Kidney epithelial cell (primary cell): Measurements from ENCODE around the gene RIMBP2. TPM values are rescaled to one million over a fixed set of nuclear protein-coding genes. Genes with fewer than 3 reads are reported as not detected.

ENCODE experiments used
- DNase-seq: peaks from one replicate; pipeline ENCODE4 v3.0.0-alpha.2; 2010; ENCODE audit warnings: low read depth
- H3K27me3 ChIP-seq: 2 replicates; pipeline ENCODE4 v1.6.0; 2011; ENCODE audit warnings: low read length; ENCODE audit not compliant: control insufficient read depth, insufficient read depth
- H3K36me3 ChIP-seq: 2 replicates; pipeline ENCODE4 v1.5.1; 2011; ENCODE audit warnings: low read length; ENCODE audit not compliant: control insufficient read depth, insufficient read depth
- H3K4me3 ChIP-seq: 2 replicates; pipeline ENCODE4 v1.5.1; 2011; ENCODE audit warnings: low read depth, mild to moderate bottlenecking, control low read depth, low read length
- total RNA-seq: library from RNA; depleted of rRNA; stranded (reverse); fragments of >200 nt; gene quantifications from 2 replicates; pipeline ENCODE4 v1.2.3, GENCODE V29; 2015
- TF ChIP-seq, protein P1 (sequence below): IDR thresholded peaks from 2 replicates; pipeline ENCODE4 v1.5.1; 2011; ENCODE audit warnings: mild to moderate bottlenecking, moderate library complexity, low read length, control low read depth, inconsistent platforms; ENCODE audit not compliant: insufficient read depth, poor library complexity, severe bottlenecking

The RIMBP2 gene
- total RNA-seq, 1 donor from 2014 or later: 0.50 TPM

GRCh38 chr12:130367523-130367922 lies 348.6 kb downstream of the RIMBP2 start:
- TF ChIP-seq, protein P1, sequence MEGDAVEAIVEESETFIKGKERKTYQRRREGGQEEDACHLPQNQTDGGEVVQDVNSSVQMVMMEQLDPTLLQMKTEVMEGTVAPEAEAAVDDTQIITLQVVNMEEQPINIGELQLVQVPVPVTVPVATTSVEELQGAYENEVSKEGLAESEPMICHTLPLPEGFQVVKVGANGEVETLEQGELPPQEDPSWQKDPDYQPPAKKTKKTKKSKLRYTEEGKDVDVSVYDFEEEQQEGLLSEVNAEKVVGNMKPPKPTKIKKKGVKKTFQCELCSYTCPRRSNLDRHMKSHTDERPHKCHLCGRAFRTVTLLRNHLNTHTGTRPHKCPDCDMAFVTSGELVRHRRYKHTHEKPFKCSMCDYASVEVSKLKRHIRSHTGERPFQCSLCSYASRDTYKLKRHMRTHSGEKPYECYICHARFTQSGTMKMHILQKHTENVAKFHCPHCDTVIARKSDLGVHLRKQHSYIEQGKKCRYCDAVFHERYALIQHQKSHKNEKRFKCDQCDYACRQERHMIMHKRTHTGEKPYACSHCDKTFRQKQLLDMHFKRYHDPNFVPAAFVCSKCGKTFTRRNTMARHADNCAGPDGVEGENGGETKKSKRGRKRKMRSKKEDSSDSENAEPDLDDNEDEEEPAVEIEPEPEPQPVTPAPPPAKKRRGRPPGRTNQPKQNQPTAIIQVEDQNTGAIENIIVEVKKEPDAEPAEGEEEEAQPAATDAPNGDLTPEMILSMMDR: no peak
- Histone ChIP-seq H3K27me3 (no peaks in the 10 kb centered on the region), H3K4me3 (no peak overlapping the region), H3K36me3 (no peaks in the 10 kb centered on the region)
- no peak for DNase-seq

DNA sequence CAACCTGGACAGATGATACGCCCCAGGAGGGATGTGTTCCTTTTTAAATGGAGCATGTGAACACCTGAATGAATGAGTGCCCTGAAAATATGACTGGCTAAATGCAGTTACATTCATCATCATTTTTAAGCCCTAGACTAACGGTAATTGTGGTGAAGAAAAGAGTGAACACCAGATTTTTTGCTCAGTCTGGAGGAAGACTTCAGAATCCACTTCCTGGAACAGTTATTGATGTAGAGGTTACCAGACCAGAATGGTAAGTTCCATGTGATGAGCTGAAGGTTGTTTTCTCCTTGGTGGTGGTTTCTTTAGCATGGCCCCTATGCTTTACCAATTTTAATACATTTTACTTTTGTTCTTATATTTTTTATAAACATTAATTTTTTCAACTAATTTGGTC lies 349.1 kb downstream of the RIMBP2 start:
- TF ChIP-seq, protein P1: no peak
- DNase-seq: no peak
- H3K4me3 ChIP-seq: no peak overlapping the region

GRCh38 chr12:130366159-130366558 lies 349.9 kb downstream of the RIMBP2 start:
- Histone ChIP-seq H3K27me3 (no peaks in the 10 kb centered on the region), H3K4me3 (no peak overlapping the region), H3K36me3 (no peaks in the 10 kb centered on the region)
- TF ChIP-seq, protein P1: no peak
- no peak for DNase-seq

More for the DNA sequence above, 349.1 kb downstream of the RIMBP2 start:
- Histone ChIP-seq H3K36me3 (no peaks in the 10 kb centered on the region), H3K27me3 (no peaks in the 10 kb centered on the region)

DNA sequence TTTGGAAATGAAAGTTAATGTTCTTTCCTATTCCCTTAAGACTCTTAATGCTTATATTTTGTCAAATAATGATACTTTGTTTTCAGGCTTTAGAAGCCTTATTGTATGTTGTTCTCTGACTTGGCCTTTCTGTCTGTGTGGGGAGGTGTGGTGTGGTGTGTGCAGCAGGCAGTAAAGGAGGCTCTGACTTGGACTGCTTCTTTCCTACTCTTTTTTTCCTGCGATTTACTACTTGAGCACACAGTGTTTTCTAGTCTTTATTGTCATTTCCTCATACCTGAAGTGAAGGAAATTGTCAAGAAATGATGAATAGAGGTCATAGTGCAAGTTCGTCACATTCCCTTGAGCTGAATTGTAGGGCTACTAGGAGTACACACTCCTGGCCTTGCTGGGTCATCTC lies 351.5 kb downstream of the RIMBP2 start:
- TF ChIP-seq, protein P1: no peak
- H3K4me3 ChIP-seq: no peak overlapping the region
- no peaks in the 10 kb centered on the region for H3K27me3 ChIP-seq
- DNase-seq: no peak
- H3K36me3 ChIP-seq: no peaks in the 10 kb centered on the region

DNA sequence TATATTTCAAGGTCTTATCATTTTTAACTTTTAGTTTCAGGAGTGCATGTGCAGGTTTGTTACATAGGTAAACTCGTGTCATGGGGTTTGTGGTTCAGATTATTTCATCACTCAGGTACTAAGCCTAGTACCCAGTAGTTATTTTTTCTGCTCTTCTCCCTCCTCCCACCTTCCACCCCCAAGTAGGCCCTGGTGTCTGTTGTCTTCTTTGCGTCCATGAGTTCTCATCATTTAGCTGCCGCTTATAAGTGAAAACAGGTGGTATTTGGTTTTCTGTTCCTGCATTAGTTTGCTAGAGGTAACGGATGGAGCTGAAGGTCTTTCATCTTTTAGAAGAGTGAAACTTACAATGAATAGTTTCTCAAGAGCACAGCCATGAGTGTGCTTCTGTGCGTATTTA lies 354.0 kb downstream of the RIMBP2 start:
- TF ChIP-seq, protein P1: no peak
- peaks cover 8% of the 10 kb centered on the region for H3K27me3 ChIP-seq
- H3K4me3 ChIP-seq: no peak overlapping the region
- no peaks in the 10 kb centered on the region for H3K36me3 ChIP-seq
- DNase-seq: no peak

GRCh38 chr12:130357729-130358330 lies 358.3 kb downstream of the RIMBP2 start:
- H3K36me3 ChIP-seq: no peaks in the 10 kb centered on the region
- DNase-seq: no peak
- H3K27me3 ChIP-seq: peaks cover 8% of the 10 kb centered on the region
- TF ChIP-seq, protein P1: no peak
- no peak overlapping the region for H3K4me3 ChIP-seq
